Brain microvascular endothelial cell (primary cell): Measurements from ENCODE around the gene MAMLD1.

ENCODE experiments used
- DNase-seq: peaks from one replicate; pipeline ENCODE4 v3.0.0-alpha.2; 2020
- H3K27ac ChIP-seq: fragments of 250-450 bp; sonication (Bioruptor Pico); 2 replicates; pipeline ENCODE4 v1.5.1; 2020; ENCODE audit warnings: mild to moderate bottlenecking, moderate library complexity
- H3K27me3 ChIP-seq: fragments of 250-450 bp; sonication (Bioruptor Pico); replicated peaks from 2 replicates; pipeline ENCODE4 v1.5.1; 2020; ENCODE audit warnings: mild to moderate bottlenecking
- H3K36me3 ChIP-seq: fragments of 250-450 bp; sonication (Bioruptor Pico); replicated peaks from 2 replicates; pipeline ENCODE4 v1.5.1; 2020; ENCODE audit warnings: mild to moderate bottlenecking
- H3K4me3 ChIP-seq: 2 replicates; pipeline ENCODE4 v1.5.1; 2011; ENCODE audit warnings: low read depth, mild to moderate bottlenecking, control low read depth, low read length, moderate library complexity
- in situ Hi-C: cut with HindIII; loops from 2 replicates; pipeline ENCODE4 v1.10.0; 2017; ENCODE audit warnings: low sequenced_read_pairs, low pct_ligation_motif_present
- TF ChIP-seq, protein P1 (sequence below): IDR thresholded peaks from 2 replicates; pipeline ENCODE4 v1.5.1; 2011; ENCODE audit warnings: low read depth, mild to moderate bottlenecking, moderate library complexity, low read length, control low read depth, inconsistent platforms; ENCODE audit errors: missing control alignments

Gene MAMLD1

GRCh38 chrX:150460781-150461180, 97.7 kb downstream of the MAMLD1 start:
- no peak for DNase-seq
- H3K4me3 ChIP-seq: no peak overlapping the region
- H3K36me3 ChIP-seq: no peaks in the 10 kb centered on the region
- TF ChIP-seq, protein P1, sequence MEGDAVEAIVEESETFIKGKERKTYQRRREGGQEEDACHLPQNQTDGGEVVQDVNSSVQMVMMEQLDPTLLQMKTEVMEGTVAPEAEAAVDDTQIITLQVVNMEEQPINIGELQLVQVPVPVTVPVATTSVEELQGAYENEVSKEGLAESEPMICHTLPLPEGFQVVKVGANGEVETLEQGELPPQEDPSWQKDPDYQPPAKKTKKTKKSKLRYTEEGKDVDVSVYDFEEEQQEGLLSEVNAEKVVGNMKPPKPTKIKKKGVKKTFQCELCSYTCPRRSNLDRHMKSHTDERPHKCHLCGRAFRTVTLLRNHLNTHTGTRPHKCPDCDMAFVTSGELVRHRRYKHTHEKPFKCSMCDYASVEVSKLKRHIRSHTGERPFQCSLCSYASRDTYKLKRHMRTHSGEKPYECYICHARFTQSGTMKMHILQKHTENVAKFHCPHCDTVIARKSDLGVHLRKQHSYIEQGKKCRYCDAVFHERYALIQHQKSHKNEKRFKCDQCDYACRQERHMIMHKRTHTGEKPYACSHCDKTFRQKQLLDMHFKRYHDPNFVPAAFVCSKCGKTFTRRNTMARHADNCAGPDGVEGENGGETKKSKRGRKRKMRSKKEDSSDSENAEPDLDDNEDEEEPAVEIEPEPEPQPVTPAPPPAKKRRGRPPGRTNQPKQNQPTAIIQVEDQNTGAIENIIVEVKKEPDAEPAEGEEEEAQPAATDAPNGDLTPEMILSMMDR: no peak
- H3K27me3 ChIP-seq: no peaks in the 10 kb centered on the region
- H3K27ac ChIP-seq: no peak overlapping the region
- in situ Hi-C loops: no loop called here

DNA sequence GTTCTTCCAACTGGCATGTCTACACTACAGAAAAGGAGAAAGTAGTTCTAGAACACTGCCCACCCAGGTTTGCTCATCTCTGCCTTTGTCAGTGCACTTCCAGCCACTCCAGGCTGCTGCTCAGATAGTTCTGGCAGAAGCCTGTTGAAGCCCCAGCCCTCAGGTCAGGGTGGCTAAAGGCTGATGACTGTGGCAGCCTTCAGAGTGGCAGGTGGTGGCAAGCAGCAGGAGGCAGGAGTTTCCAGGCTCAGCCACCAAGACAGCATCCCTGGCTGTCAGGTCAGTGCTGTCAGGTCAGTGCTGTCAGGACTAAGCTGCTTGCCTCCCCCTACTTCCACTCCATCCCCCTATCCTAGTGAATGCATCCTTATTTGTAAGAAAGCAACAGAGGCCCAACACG, 100.4 kb downstream of the MAMLD1 start:
- in situ Hi-C loops: no loop called here
- no peaks in the 10 kb centered on the region for H3K36me3 ChIP-seq
- DNase-seq: no peak
- no peaks in the 10 kb centered on the region for H3K27me3 ChIP-seq
- TF ChIP-seq, protein P1: no peak
- H3K27ac ChIP-seq: no peak overlapping the region
- no peak overlapping the region for H3K4me3 ChIP-seq

GRCh38 chrX:150464001-150464400, 100.9 kb downstream of the MAMLD1 start:
- in situ Hi-C loops: no loop called here
- Histone ChIP-seq H3K27me3 (no peaks in the 10 kb centered on the region), H3K4me3 (no peak overlapping the region), H3K27ac (no peak overlapping the region), H3K36me3 (no peaks in the 10 kb centered on the region)
- TF ChIP-seq, protein P1: no peak
- no peak for DNase-seq

DNA sequence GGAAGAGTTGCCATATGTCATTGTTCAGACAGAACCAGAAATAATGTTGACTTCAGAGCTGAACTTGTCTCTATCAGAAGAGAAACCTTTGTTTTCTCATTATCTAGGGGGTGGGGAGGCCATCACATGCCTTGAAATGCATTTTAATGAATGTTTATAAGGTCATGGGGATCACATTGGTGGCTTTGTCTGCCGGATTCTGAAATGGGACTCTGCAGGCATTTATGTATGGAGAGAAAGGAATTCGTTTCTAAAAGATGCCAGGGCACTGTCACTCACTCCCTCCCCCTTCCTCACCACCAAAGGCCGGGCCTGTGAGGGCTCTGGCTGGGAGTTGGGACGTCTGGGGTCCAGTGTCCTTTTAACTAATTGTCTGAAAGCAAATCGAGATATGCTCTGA, 102.2 kb downstream of the MAMLD1 start:
- H3K27ac ChIP-seq: no peak overlapping the region
- DNase-seq: no peak
- TF ChIP-seq, protein P1: no peak
- H3K36me3 ChIP-seq: no peaks in the 10 kb centered on the region
- no peaks in the 10 kb centered on the region for H3K27me3 ChIP-seq
- no peak overlapping the region for H3K4me3 ChIP-seq
- in situ Hi-C loops: no loop called here

- in situ Hi-C loops: no loop called here
- no peak for DNase-seq
These were observed 103.0 kb downstream of the MAMLD1 start for GRCh38 chrX:150465881-150466775.

More at GRCh38 chrX:150465881-150466775, 103.0 kb downstream of the MAMLD1 start:
- Histone ChIP-seq H3K36me3 (no peaks in the 10 kb centered on the region), H3K27ac (no peak overlapping the region), H3K27me3 (no peaks in the 10 kb centered on the region), H3K4me3 (no peak overlapping the region)
- TF ChIP-seq, protein P1: no peak
